ENCODE measurements around the gene PGAP3.
A peak's percentile ranks its signal among the peaks of the same experiment; 100 is the strongest.

GRCh38 chr17:39623356-39623950, 64.4 kb downstream of the PGAP3 start:
- TF ChIP-seq CTCF (IDR thresholded peaks at IDR 0.05; ENCODE audit: low read length) (peak; percentile 88), EZH2 (IDR thresholded peaks at IDR 0.05; ENCODE audit: borderline replicate concordance, low read length) (no peak)
